Measurements from ENCODE around the gene C20orf144.

DNA sequence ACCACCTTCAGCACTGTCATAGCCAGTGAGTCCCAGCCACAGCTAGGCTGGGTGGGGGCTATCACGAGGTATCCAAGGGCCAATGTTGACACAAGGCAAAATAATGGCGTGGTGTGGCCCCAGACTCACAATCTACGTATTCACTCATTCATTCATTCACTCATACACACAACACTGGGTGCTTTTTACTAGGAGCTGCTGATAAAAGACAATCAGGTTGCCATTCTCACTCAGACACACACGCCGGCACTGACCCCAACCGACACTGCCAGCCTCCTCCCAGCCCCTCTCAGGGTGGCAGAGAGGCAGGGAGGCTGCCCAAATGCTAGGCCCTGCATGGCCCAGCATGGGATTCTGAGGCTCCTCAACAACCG is 1.5 kb upstream of the C20orf144 start:
- TF ChIP-seq, protein P1, sequence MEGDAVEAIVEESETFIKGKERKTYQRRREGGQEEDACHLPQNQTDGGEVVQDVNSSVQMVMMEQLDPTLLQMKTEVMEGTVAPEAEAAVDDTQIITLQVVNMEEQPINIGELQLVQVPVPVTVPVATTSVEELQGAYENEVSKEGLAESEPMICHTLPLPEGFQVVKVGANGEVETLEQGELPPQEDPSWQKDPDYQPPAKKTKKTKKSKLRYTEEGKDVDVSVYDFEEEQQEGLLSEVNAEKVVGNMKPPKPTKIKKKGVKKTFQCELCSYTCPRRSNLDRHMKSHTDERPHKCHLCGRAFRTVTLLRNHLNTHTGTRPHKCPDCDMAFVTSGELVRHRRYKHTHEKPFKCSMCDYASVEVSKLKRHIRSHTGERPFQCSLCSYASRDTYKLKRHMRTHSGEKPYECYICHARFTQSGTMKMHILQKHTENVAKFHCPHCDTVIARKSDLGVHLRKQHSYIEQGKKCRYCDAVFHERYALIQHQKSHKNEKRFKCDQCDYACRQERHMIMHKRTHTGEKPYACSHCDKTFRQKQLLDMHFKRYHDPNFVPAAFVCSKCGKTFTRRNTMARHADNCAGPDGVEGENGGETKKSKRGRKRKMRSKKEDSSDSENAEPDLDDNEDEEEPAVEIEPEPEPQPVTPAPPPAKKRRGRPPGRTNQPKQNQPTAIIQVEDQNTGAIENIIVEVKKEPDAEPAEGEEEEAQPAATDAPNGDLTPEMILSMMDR (conservative IDR thresholded peaks at IDR 0.05; ENCODE audit: low read depth in 2 of 2): no peak
- TF ChIP-seq EZH2phosphoT487 (IDR thresholded peaks at IDR 0.05; ENCODE audit: unreplicated experiment): no peak
